ENCODE data around the gene PTGES.

DNA sequence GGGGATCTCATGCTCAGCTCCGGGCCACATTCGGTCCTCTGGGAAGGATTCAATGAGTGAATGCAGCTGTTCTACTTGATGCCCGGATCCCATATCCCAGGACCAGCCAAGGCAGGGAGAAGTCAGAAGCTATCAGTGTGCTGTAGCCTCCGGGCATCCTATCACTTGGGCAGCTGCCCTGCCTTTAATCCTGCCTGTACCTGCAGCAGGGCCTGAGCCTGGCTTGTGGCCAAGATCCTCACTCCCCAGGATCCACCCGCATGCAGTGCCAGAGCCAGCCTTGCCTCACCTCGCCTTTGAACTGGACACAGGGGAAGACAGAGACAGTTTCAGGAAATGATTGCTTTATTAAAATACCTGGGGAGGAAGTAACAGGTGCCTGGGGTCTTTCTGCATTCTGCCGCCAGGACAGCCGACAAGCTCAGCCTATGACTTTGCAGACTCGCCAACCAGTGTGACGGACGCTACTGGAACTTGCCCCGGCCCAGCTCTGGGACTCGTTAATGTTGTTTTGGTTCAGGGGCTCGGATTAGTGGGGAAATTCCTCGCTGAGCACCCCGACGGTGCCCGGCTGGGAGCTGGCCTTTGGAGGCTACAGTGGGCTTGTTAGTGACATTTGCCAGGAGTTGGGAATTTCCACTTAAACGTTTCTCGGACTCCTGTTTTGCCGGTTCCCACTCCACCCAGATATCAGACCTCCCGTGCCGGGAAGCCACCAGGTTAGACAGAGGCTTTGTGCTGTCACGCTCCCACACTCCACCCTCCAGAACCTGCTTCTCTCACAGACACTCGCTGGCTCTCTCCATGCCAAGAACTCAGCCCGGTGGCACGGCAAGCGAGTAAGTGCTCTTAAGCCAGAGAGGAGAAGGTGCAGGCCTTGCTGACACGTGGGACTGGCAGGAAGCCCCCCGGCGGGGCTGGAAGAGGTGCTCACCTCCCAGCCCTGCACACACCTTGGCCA is 721 bp downstream of the PTGES start:
- TF ChIP-seq, protein P1, sequence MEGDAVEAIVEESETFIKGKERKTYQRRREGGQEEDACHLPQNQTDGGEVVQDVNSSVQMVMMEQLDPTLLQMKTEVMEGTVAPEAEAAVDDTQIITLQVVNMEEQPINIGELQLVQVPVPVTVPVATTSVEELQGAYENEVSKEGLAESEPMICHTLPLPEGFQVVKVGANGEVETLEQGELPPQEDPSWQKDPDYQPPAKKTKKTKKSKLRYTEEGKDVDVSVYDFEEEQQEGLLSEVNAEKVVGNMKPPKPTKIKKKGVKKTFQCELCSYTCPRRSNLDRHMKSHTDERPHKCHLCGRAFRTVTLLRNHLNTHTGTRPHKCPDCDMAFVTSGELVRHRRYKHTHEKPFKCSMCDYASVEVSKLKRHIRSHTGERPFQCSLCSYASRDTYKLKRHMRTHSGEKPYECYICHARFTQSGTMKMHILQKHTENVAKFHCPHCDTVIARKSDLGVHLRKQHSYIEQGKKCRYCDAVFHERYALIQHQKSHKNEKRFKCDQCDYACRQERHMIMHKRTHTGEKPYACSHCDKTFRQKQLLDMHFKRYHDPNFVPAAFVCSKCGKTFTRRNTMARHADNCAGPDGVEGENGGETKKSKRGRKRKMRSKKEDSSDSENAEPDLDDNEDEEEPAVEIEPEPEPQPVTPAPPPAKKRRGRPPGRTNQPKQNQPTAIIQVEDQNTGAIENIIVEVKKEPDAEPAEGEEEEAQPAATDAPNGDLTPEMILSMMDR (conservative IDR thresholded peaks at IDR 0.05 in 1 of 2, IDR thresholded peaks at IDR 0.05 in 1 of 2; ENCODE audit: low read depth in 1 of 2, low read length in 2 of 2) = no peak
- no peak for TF ChIP-seq EZH2 (IDR thresholded peaks at IDR 0.05; ENCODE audit: low read length, missing control alignments)

All from fibroblast of lung (primary cell).